K562 (cell line): Measurements from ENCODE around the gene COX6A1. TPM values are rescaled to one million over a fixed set of nuclear protein-coding genes. Genes with fewer than 3 reads are reported as not detected.

Experiments
- CBX1 ChIP-seq: sonication (generic); IDR thresholded peaks from 2 replicates; pipeline ENCODE4 v1.6.1; 2016; ENCODE audit warnings: antibody characterized with exemption, low read depth, mild to moderate bottlenecking
- FIP1L1 ChIP-seq: fragments of 200-400 bp; formaldehyde crosslinking; IDR thresholded peaks from 2 replicates; pipeline ENCODE4 v1.6.1; 2018; ENCODE audit warnings: mild to moderate bottlenecking, low read depth, low read length; ENCODE audit not compliant: poor library complexity, severe bottlenecking
- HMG20A ChIP-seq: fragments of 450-650 bp; formaldehyde crosslinking; conservative IDR thresholded peaks from 2 replicates; pipeline ENCODE4 v1.4.0; 2020; ENCODE audit warnings: mild to moderate bottlenecking, mixed read lengths
- MYBL2 ChIP-seq, 2 experiments: fragments of 450-650 bp in 1 of 2; sonication (generic) in 1 of 2; formaldehyde crosslinking in 1 of 2; IDR thresholded peaks; 2 replicates each; pipeline versions ENCODE4 v1.6.1 to v1.8.1; 2017 to 2022; ENCODE audit warnings: borderline replicate concordance in 1 of 2, inconsistent platforms in 1 of 2, low read depth in 1 of 2, mild to moderate bottlenecking in 1 of 2, missing genetic modification reagents in 1 of 2, moderate library complexity in 1 of 2
- MYNN ChIP-seq, 2 experiments: sonication (generic); formaldehyde crosslinking in 1 of 2; IDR thresholded peaks; 2 replicates each; pipeline versions ENCODE4 v1.5.0 to v1.6.1; 2016 to 2020; ENCODE audit warnings: antibody characterized with exemption in 1 of 2, missing genetic modification reagents in 1 of 2
- NFE2 ChIP-seq: IDR thresholded peaks from 2 replicates; pipeline ENCODE4 v1.6.1; 2014; ENCODE audit warnings: antibody characterized with exemption, low read depth
- PHB2 ChIP-seq: fragments of 450-650 bp; IDR thresholded peaks from 2 replicates; pipeline ENCODE4 v1.6.1; 2017; ENCODE audit warnings: low read depth
- RBM25 ChIP-seq: fragments of 200-400 bp; formaldehyde crosslinking; IDR thresholded peaks from 2 replicates; pipeline ENCODE4 v1.6.1; 2018; ENCODE audit warnings: low read length, low read depth, moderate library complexity; ENCODE audit not compliant: severe bottlenecking
- RNF2 ChIP-seq: sonication (generic); IDR thresholded peaks from 2 replicates; pipeline ENCODE4 v1.6.1; 2016
- TCF7 ChIP-seq: sonication (generic); IDR thresholded peaks from 2 replicates; pipeline ENCODE4 v1.6.1; 2016; ENCODE audit warnings: antibody characterized with exemption, borderline replicate concordance
- U2AF1 ChIP-seq: fragments of 200-400 bp; formaldehyde crosslinking; optimal IDR thresholded peaks from 2 replicates; pipeline ENCODE3; 2017; ENCODE audit warnings: mild to moderate bottlenecking, low read depth, low read length, moderate library complexity
- XRCC4 ChIP-seq: IDR thresholded peaks from one replicate; pipeline ENCODE4 v1.6.1; 2011; ENCODE audit not compliant: insufficient read depth, insufficient read length; ENCODE audit errors: extremely low read depth
- ZFPM2 ChIP-seq: fragments of 250-450 bp; sonication (Bioruptor Pico); IDR thresholded peaks from 2 replicates; pipeline ENCODE4 v1.5.1; 2022; ENCODE audit warnings: mild to moderate bottlenecking
- ZFX ChIP-seq: sonication (generic); formaldehyde crosslinking; IDR thresholded peaks from 2 replicates; pipeline ENCODE4 v1.8.0; 2022; ENCODE audit warnings: mild to moderate bottlenecking, missing genetic modification reagents, moderate library complexity
- ZNF282 ChIP-seq: sonication (generic); formaldehyde crosslinking; IDR thresholded peaks from 2 replicates; pipeline ENCODE4 v1.8.1; 2023; ENCODE audit warnings: missing genetic modification reagents
- ZNF3 ChIP-seq: fragments of 250-450 bp; sonication (Bioruptor Pico); IDR thresholded peaks from 2 replicates; pipeline ENCODE4 v1.5.0; 2021; ENCODE audit warnings: mild to moderate bottlenecking, moderate library complexity
- ZNF444 ChIP-seq: fragments of 250-450 bp; sonication (Bioruptor Pico); IDR thresholded peaks from 2 replicates; pipeline ENCODE4 v1.4.0; 2020; ENCODE audit warnings: mild to moderate bottlenecking, moderate library complexity
- polyA plus RNA-seq, 8 experiments: library from polyadenylated mRNA; depleted of rRNA in 4 of 8; stranded (reverse) in 5 of 8; unstranded in 3 of 8; fragments of >200 nt; fragmentation: Nextera tagmentation in 2 of 8; fragmentation: Illumina TruSeq in 1 of 8; extraction: Ambion mirVana in 2 of 8; extraction: Trizol in 1 of 8; gene quantifications; 2 replicates each; pipeline versions ENCODE4 v1.2.1 to v1.2.3, GENCODE V29; 2011 to 2014; ENCODE audit warnings: inconsistent platforms in 1 of 8, missing spikeins in 1 of 8
- total RNA-seq, 7 experiments: library from RNA; depleted of rRNA in 6 of 7; stranded (reverse); fragments of >200 nt in 6 of 7; fragmentation: Illumina TruSeq in 2 of 7; extraction: Trizol in 2 of 7; gene quantifications; 2 replicates each; pipeline versions ENCODE4 v1.2.1 to v1.2.3, GENCODE V29; 2011 to 2021; ENCODE audit warnings: low replicate concordance in 1 of 7
- TF ChIP-seq, protein P1 (sequence below): IDR thresholded peaks from 3 replicates; pipeline ENCODE4 v1.6.1; 2011; ENCODE audit warnings: borderline replicate concordance, mild to moderate bottlenecking; ENCODE audit not compliant: insufficient read length, insufficient read depth
- TF ChIP-seq, protein P2 (sequence below): fragments of 450-650 bp; IDR thresholded peaks from one replicate; pipeline ENCODE4 v1.6.1; 2018; ENCODE audit warnings: mild to moderate bottlenecking, moderate library complexity; ENCODE audit not compliant: partially characterized antibody
- TF ChIP-seq, protein P3 (sequence below): sonication (generic); formaldehyde crosslinking; IDR thresholded peaks from 2 replicates; pipeline ENCODE4 v1.8.0; 2023; ENCODE audit warnings: mild to moderate bottlenecking, missing genetic modification reagents
- TF ChIP-seq, protein P4 (sequence below): fragments of 250-450 bp; sonication (Bioruptor Pico); IDR thresholded peaks from 2 replicates; pipeline ENCODE4 v1.4.0; 2020; ENCODE audit warnings: mild to moderate bottlenecking, moderate library complexity, borderline replicate concordance

Gene COX6A1
- total and polyA plus RNA-seq, 9 of the 15 experiments (the other 6 are each of a cell fraction or from before 2014, with no cell fraction given): 414 to 4,142 (median 931) TPM

DNA sequence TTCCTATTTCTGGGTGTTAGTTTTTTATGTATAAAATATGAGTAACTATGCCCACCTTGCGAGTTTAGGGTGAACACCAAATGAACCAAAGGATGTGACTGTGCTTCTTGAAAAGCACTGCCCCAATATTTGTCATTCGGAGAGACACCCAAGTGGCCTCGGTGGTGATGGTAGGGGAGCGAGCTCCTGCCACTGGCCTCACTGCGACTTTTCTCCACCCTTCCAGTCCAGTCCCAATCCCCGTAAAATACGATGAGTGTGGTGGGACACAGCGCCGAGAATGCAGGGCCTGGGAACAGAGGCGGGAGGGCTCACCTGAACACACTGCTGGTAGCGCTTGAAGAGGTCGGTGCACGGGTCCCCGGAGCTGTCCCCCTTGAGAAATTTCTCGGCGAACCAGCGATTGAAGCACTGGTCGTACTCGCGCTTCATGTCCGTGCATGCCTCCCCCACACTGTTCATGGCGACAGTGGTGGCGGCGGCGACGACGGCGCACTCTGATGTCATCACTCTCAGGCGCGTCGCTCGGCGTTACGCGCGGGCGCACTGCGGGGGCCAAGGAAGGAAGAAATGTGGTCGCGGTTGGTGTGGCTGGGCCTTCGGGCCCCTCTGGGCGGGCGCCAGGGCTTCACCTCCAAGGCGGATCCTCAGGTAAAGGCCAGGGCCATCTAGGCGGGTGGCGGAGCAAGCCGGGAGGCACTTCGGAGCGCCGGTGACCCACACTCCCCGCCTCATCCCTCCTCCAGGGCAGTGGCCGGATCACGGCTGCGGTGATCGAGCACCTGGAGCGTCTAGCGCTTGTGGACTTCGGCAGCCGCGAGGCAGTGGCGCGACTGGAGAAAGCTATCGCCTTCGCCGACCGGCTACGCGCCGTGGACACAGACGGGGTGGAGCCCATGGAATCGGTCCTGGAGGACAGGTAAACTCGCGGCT, 8.3 kb downstream of the COX6A1 start, which contains the start of the genes GATC and TRIAP1 (continued):
- no peak for TF ChIP-seq MYBL2 (IDR thresholded peaks at IDR 0.05; ENCODE audit: low read depth)
- no peak for TF ChIP-seq MYBL2 (CRISPR knock-in tag; IDR thresholded peaks at IDR 0.05; ENCODE audit: borderline replicate concordance)
- TF ChIP-seq RNF2: peak; percentile 83
- peak; percentile 97 for TF ChIP-seq ZFX (CRISPR knock-in tag)
- TF ChIP-seq, protein P1, sequence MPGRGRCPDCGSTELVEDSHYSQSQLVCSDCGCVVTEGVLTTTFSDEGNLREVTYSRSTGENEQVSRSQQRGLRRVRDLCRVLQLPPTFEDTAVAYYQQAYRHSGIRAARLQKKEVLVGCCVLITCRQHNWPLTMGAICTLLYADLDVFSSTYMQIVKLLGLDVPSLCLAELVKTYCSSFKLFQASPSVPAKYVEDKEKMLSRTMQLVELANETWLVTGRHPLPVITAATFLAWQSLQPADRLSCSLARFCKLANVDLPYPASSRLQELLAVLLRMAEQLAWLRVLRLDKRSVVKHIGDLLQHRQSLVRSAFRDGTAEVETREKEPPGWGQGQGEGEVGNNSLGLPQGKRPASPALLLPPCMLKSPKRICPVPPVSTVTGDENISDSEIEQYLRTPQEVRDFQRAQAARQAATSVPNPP: peak; percentile 63
- TF ChIP-seq ZNF282 (CRISPR knock-in tag): no peak
- no peak for TF ChIP-seq TCF7
- TF ChIP-seq RBM25: no peak
- TF ChIP-seq ZNF444 (CRISPR knock-in tag): no peak
- no peak for TF ChIP-seq HMG20A
- peak; percentile 56; the same call in 1 of the 2 replicates for TF ChIP-seq MYNN (IDR thresholded peaks at IDR 0.05)
- no peak for TF ChIP-seq MYNN (CRISPR knock-in tag; IDR thresholded peaks at IDR 0.05)
- TF ChIP-seq NFE2: peak; percentile 6; the same call in 1 of the 2 replicates
- no peak for TF ChIP-seq PHB2
- no peak for TF ChIP-seq ZNF3 (CRISPR knock-in tag)
- TF ChIP-seq CBX1: no peak; the same call in none of the 2 replicates
- TF ChIP-seq XRCC4: no peak
- TF ChIP-seq, protein P2, sequence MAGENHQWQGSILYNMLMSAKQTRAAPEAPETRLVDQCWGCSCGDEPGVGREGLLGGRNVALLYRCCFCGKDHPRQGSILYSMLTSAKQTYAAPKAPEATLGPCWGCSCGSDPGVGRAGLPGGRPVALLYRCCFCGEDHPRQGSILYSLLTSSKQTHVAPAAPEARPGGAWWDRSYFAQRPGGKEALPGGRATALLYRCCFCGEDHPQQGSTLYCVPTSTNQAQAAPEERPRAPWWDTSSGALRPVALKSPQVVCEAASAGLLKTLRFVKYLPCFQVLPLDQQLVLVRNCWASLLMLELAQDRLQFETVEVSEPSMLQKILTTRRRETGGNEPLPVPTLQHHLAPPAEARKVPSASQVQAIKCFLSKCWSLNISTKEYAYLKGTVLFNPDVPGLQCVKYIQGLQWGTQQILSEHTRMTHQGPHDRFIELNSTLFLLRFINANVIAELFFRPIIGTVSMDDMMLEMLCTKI: no peak
- TF ChIP-seq U2AF1: peak; percentile 66
- 0 out of 2 replicates have a peak, but pooled peaks have one; percentile 9 for TF ChIP-seq ZFPM2 (CRISPR knock-in tag)
- TF ChIP-seq, protein P3, sequence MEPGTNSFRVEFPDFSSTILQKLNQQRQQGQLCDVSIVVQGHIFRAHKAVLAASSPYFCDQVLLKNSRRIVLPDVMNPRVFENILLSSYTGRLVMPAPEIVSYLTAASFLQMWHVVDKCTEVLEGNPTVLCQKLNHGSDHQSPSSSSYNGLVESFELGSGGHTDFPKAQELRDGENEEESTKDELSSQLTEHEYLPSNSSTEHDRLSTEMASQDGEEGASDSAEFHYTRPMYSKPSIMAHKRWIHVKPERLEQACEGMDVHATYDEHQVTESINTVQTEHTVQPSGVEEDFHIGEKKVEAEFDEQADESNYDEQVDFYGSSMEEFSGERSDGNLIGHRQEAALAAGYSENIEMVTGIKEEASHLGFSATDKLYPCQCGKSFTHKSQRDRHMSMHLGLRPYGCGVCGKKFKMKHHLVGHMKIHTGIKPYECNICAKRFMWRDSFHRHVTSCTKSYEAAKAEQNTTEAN (CRISPR knock-in tag): no peak
- TF ChIP-seq, protein P4, sequence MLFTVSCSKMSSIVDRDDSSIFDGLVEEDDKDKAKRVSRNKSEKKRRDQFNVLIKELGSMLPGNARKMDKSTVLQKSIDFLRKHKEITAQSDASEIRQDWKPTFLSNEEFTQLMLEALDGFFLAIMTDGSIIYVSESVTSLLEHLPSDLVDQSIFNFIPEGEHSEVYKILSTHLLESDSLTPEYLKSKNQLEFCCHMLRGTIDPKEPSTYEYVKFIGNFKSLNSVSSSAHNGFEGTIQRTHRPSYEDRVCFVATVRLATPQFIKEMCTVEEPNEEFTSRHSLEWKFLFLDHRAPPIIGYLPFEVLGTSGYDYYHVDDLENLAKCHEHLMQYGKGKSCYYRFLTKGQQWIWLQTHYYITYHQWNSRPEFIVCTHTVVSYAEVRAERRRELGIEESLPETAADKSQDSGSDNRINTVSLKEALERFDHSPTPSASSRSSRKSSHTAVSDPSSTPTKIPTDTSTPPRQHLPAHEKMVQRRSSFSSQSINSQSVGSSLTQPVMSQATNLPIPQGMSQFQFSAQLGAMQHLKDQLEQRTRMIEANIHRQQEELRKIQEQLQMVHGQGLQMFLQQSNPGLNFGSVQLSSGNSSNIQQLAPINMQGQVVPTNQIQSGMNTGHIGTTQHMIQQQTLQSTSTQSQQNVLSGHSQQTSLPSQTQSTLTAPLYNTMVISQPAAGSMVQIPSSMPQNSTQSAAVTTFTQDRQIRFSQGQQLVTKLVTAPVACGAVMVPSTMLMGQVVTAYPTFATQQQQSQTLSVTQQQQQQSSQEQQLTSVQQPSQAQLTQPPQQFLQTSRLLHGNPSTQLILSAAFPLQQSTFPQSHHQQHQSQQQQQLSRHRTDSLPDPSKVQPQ: no peak
- peak; percentile 71 for TF ChIP-seq FIP1L1
